Measurements from ENCODE around the gene LRCH4. TPM values are rescaled to one million over a fixed set of nuclear protein-coding genes. Genes with fewer than 3 reads are reported as not detected.

LRCH4 gene
- total and polyA plus RNA-seq, 2 of the 13 experiments (the other 11 are each of a cell fraction or from before 2014, with no cell fraction given), result 7.0 to 9.3 TPM

DNA sequence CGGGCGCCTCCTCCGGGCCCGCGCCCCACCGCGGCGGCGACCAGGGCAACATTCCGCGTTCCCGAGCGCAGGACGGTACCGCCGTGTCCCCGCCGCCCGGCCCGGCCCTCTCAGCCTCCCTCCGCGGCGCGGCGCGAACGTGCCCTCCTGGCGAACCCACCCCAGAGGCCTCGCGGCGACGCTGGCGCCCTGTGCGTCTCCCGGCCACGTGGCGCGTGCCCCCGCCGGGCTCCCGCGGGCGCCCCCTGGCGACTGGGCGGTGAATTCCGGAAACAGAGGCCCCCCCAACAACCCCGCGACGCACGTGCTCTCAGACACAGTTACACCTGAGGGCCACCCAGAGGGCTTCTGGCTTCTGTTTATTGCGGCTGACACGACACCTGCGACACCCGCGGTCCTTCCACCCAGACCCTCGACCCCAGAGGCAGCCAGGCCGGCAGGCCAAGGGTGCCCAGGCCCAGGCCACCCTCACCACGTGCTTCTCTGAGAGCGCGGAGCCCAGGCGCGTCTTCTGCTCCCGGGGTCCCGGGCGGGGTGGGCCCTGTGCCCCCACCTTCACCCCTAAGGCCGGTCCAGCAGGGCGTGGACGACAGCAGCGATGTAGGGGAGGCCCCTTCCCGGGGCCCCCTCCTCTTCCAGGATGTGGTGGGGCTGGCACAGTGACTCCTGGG is 12.1 kb downstream of the LRCH4 start, which contains the start of gene SAP25 (continued):
- TF ChIP-seq ZNF709 (CRISPR knock-in tag; IDR thresholded peaks at IDR 0.05) (no peak), TAF15 (IDR thresholded peaks at IDR 0.05; ENCODE audit: low read depth, low read length, poor library complexity, severe bottlenecking) (peak; percentile 24), HNRNPL (IDR thresholded peaks at IDR 0.05; ENCODE audit: low read depth, low read length) (peak; percentile 37; the same call in 1 of the 2 replicates), ZNF547 (CRISPR knock-in tag; IDR thresholded peaks at IDR 0.05) (no peak), ZNF24 (IDR thresholded peaks at IDR 0.05) (no peak), ZNF644 (CRISPR knock-in tag; IDR thresholded peaks at IDR 0.05; ENCODE audit: low read depth) (no peak), ZNF460 (CRISPR knock-in tag; IDR thresholded peaks at IDR 0.05; ENCODE audit: borderline replicate concordance) (no peak), ZBTB3 (CRISPR knock-in tag; IDR thresholded peaks at IDR 0.05; ENCODE audit: borderline replicate concordance, low read depth) (no peak), ZNF329 (CRISPR knock-in tag; IDR thresholded peaks at IDR 0.05; ENCODE audit: low read depth) (no peak), AGO2 (optimal IDR thresholded peaks at IDR 0.05; ENCODE audit: low read depth, low read length) (peak; percentile 96), MAFG (CRISPR knock-in tag; IDR thresholded peaks at IDR 0.05) (no peak), ZNF180 (CRISPR knock-in tag; IDR thresholded peaks at IDR 0.05; ENCODE audit: borderline replicate concordance, low read depth) (no peak), PHF5A (CRISPR knock-in tag; IDR thresholded peaks at IDR 0.05; ENCODE audit: low read depth, unreplicated experiment) (no peak), YY1 (IDR thresholded peaks at IDR 0.05; ENCODE audit: insufficient read depth, insufficient replicate concordance, low read depth, low read length) (no peak), NCOA5 (CRISPR knock-in tag; IDR thresholded peaks at IDR 0.05) (no peak), KMT2B (CRISPR knock-in tag; IDR thresholded peaks at IDR 0.05) (no peak), ZNF383 (CRISPR knock-in tag; IDR thresholded peaks at IDR 0.05; ENCODE audit: borderline replicate concordance) (no peak), ZNF160 (CRISPR knock-in tag; IDR thresholded peaks at IDR 0.05) (no peak), MTF2 (CRISPR knock-in tag; IDR thresholded peaks at IDR 0.05; ENCODE audit: borderline replicate concordance) (no peak)
- TF ChIP-seq, protein P1, sequence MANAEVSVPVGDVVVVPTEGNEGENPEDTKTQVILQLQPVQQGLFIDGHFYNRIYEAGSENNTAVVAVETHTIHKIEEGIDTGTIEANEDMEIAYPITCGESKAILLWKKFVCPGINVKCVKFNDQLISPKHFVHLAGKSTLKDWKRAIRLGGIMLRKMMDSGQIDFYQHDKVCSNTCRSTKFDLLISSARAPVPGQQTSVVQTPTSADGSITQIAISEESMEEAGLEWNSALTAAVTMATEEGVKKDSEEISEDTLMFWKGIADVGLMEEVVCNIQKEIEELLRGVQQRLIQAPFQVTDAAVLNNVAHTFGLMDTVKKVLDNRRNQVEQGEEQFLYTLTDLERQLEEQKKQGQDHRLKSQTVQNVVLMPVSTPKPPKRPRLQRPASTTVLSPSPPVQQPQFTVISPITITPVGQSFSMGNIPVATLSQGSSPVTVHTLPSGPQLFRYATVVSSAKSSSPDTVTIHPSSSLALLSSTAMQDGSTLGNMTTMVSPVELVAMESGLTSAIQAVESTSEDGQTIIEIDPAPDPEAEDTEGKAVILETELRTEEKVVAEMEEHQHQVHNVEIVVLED (CRISPR knock-in tag; IDR thresholded peaks at IDR 0.05; ENCODE audit: borderline replicate concordance), result no peak
- TF ChIP-seq, protein P2, sequence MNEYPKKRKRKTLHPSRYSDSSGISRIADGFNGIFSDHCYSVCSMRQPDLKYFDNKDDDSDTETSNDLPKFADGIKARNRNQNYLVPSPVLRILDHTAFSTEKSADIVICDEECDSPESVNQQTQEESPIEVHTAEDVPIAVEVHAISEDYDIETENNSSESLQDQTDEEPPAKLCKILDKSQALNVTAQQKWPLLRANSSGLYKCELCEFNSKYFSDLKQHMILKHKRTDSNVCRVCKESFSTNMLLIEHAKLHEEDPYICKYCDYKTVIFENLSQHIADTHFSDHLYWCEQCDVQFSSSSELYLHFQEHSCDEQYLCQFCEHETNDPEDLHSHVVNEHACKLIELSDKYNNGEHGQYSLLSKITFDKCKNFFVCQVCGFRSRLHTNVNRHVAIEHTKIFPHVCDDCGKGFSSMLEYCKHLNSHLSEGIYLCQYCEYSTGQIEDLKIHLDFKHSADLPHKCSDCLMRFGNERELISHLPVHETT (CRISPR knock-in tag; conservative IDR thresholded peaks at IDR 0.05), result no peak
- TF ChIP-seq, protein P3, sequence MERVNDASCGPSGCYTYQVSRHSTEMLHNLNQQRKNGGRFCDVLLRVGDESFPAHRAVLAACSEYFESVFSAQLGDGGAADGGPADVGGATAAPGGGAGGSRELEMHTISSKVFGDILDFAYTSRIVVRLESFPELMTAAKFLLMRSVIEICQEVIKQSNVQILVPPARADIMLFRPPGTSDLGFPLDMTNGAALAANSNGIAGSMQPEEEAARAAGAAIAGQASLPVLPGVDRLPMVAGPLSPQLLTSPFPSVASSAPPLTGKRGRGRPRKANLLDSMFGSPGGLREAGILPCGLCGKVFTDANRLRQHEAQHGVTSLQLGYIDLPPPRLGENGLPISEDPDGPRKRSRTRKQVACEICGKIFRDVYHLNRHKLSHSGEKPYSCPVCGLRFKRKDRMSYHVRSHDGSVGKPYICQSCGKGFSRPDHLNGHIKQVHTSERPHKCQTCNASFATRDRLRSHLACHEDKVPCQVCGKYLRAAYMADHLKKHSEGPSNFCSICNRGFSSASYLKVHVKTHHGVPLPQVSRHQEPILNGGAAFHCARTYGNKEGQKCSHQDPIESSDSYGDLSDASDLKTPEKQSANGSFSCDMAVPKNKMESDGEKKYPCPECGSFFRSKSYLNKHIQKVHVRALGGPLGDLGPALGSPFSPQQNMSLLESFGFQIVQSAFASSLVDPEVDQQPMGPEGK (CRISPR knock-in tag; IDR thresholded peaks at IDR 0.05), result no peak; the same call in 1 of the 2 replicates
- TF ChIP-seq, protein P4, sequence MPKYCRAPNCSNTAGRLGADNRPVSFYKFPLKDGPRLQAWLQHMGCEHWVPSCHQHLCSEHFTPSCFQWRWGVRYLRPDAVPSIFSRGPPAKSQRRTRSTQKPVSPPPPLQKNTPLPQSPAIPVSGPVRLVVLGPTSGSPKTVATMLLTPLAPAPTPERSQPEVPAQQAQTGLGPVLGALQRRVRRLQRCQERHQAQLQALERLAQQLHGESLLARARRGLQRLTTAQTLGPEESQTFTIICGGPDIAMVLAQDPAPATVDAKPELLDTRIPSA (CRISPR knock-in tag; IDR thresholded peaks at IDR 0.05; ENCODE audit: borderline replicate concordance), result no peak

Measured in HepG2 (cell line).